T-cell (primary cell): ENCODE data around the gene ANKS1A. TPM values are rescaled to one million over a fixed set of nuclear protein-coding genes. Genes with fewer than 3 reads are reported as not detected.

Experiments
- ATAC-seq, 4 experiments: fragments of 200-7000 bp in 3 of 4; fragments of 150-1000 bp in 1 of 4; cut with Tn5 transposase; replicated peaks in 1 of 4; 1 replicate in 3 of 4; 2 replicates in 1 of 4; pipeline ENCODE4 v1.10.0; 2021; ENCODE audit warnings: moderate library complexity in 3 of 4, mild to moderate bottlenecking in 2 of 4, moderate number of reproducible peaks in 1 of 4
- CTCF ChIA-PET, 2 donors: fragments of 300-600 bp; sonication (Branson Sonifier 250); formaldehyde crosslinking; loops; one replicate each; lab custom pipeline; 2022; ENCODE audit warnings: antibody characterized with exemption in 2 of 2; lab: Charles Lee
- POLR2A ChIA-PET, 2 donors: fragments of 300-600 bp; sonication (Branson Sonifier 250); formaldehyde crosslinking; loops; one replicate each; lab custom pipeline; 2022; ENCODE audit warnings: antibody characterized with exemption in 2 of 2; lab: Charles Lee
- DNase-seq, 35 experiments: peaks; one replicate each; pipeline versions ENCODE4 v3.0.0 to v3.0.0-alpha.2; 2013 to 2023
- H3K27ac ChIP-seq: one replicate; pipeline ENCODE4 v1.5.1; 2013; ENCODE audit warnings: low read length
- H3K27me3 ChIP-seq, 2 experiments: replicated peaks in 1 of 2; 1 replicate in 1 of 2; 2 replicates in 1 of 2; pipeline versions ENCODE4 v1.6.1 to v1.7.0; 2013; ENCODE audit warnings: low read length in 1 of 2, mixed read lengths in 1 of 2; ENCODE audit not compliant: control insufficient read depth in 2 of 2, insufficient read depth in 2 of 2; ENCODE audit errors: extremely low read depth in 1 of 2
- H3K36me3 ChIP-seq, 2 donors: 1 replicate in 1 of 2; 2 replicates in 1 of 2; pipeline versions ENCODE4 v1.6.1 to v1.7.0; 2013; ENCODE audit warnings: low read length in 1 of 2; ENCODE audit not compliant: control insufficient read depth in 2 of 2, insufficient read depth in 1 of 2; ENCODE audit errors: extremely low read depth in 1 of 2
- H3K4me1 ChIP-seq, 2 experiments: 1 replicate in 1 of 2; 2 replicates in 1 of 2; pipeline versions ENCODE4 v1.6.1 to v1.7.0; 2013; ENCODE audit warnings: low read length in 2 of 2, mixed read lengths in 1 of 2; ENCODE audit not compliant: insufficient read depth in 2 of 2, control insufficient read depth in 1 of 2; ENCODE audit errors: extremely low read depth in 1 of 2
- H3K4me3 ChIP-seq, 2 donors: 1 replicate in 1 of 2; 2 replicates in 1 of 2; pipeline versions ENCODE4 v1.5.1 to v1.7.0; 2013; ENCODE audit warnings: mild to moderate bottlenecking in 2 of 2, low read length in 1 of 2, moderate library complexity in 1 of 2; ENCODE audit not compliant: control insufficient read depth in 1 of 2; ENCODE audit errors: extremely low read depth in 1 of 2
- H3K9me3 ChIP-seq: 2 replicates; pipeline ENCODE4 v1.7.0; 2013
- H3K27ac Mint-ChIP-seq, 2 donors: one replicate each; pipeline ENCODE4 v1.8.0; 2020 to 2021; ENCODE audit warnings: mild to moderate bottlenecking in 2 of 2, mixed read lengths in 2 of 2
- H3K27me3 Mint-ChIP-seq, 2 donors: one replicate each; pipeline ENCODE4 v1.8.0; 2021 to 2022; ENCODE audit warnings: mixed read lengths in 2 of 2
- H3K36me3 Mint-ChIP-seq: one replicate; pipeline ENCODE4 v1.8.0; 2021; ENCODE audit warnings: mixed read lengths
- H3K4me1 Mint-ChIP-seq, 3 donors: one replicate each; pipeline ENCODE4 v1.8.0; 2020 to 2022; ENCODE audit warnings: mixed read lengths in 3 of 3, mild to moderate bottlenecking in 1 of 3
- H3K4me3 Mint-ChIP-seq, 3 donors: one replicate each; pipeline ENCODE4 v1.8.0; 2020 to 2022; ENCODE audit warnings: mild to moderate bottlenecking in 3 of 3, mixed read lengths in 3 of 3, moderate library complexity in 3 of 3
- H3K9me3 Mint-ChIP-seq, 3 donors: one replicate each; pipeline ENCODE4 v1.8.0; 2020 to 2022; ENCODE audit warnings: mixed read lengths in 3 of 3
- WGBS: methylation state at CpG from one replicate; pipeline ENCODE4 v1.1.5; 2013; ENCODE audit warnings: missing lambda C conversion rate; ENCODE audit not compliant: insufficient coverage; 5-methylcytosine and 5-hydroxymethylcytosine counted together
- total RNA-seq, 35 experiments: library from RNA in 6 of 35; stranded (reverse) in 6 of 35; fragments of 120-200 nt in 1 of 35; gene quantifications; one replicate each; pipeline versions ENCODE4 v1.2.1 to v1.2.4 and lab custom pipeline; 2013 to 2026

The ANKS1A gene
- total RNA-seq, 5 donors from 2014 or later (not counting 1 experiment from before 2014, with no cell fraction given): 11.1 to 14.4 (median 11.7) TPM

DNA sequence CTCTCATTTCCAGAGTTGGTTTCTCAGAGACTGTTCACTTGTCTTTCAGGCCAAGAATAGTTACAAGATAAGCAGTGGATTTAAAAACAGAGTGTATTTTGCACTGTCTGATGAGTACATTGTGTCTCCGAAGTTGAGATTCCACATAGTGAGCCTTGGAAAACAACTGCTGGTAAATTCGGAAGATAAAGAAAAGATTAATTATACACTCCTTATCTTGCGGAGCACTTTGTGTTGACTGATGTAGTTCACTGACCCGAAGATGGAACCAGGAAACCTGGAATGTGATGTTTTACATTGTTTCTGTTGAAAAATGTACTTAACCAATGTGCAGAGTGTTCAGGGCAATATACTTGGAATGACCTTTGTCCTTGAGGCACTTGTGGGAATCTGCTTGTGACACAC lies 51.0 kb downstream of the ANKS1A start:
- POLR2A ChIA-PET: no interaction called here
- no peak overlapping the region for H3K4me3 Mint-ChIP-seq
- no peak overlapping the region for H3K4me3 ChIP-seq
- DNase-seq: no peak
- H3K36me3 ChIP-seq: no peaks in the 10 kb centered on the region
- no peak overlapping the region for H3K27ac Mint-ChIP-seq
- no peaks in the 10 kb centered on the region for H3K27me3 ChIP-seq
- H3K9me3 Mint-ChIP-seq: no peaks in the 10 kb centered on the region
- peaks cover 1 to 16% (median 4%) of the 10 kb centered on the region in 3 donors for H3K4me1 Mint-ChIP-seq
- H3K27ac ChIP-seq: no peak overlapping the region
- no peak for ATAC-seq
- CTCF ChIA-PET: no interaction called here
- no peaks in the 10 kb centered on the region for H3K4me1 ChIP-seq
- H3K27me3 Mint-ChIP-seq: no peaks in the 10 kb centered on the region
- no peaks in the 10 kb centered on the region for H3K9me3 ChIP-seq
- H3K36me3 Mint-ChIP-seq: peaks cover 21% of the 10 kb centered on the region
- 86% methylated on average over 1 of the region's 4 CpGs for WGBS

DNA sequence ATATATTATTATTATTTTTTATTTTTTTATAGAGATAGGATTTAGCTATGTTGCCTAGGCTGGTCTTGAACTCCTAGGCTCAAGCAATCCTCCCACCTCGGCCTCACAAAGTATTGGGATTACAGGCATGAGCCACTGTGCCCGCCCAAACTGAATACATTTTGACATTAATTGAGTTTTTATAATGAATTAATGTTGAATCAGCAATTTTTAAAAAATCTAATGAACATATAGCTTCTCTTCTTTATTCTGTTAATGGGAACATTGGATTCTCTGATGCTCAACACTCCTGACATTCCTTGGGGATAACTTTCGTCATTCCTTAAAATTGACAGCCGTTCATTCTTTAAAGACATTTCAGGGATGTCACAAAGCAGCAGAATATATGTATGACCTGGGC lies 52.4 kb downstream of the ANKS1A start:
- Histone ChIP-seq H3K4me1 (no peaks in the 10 kb centered on the region), H3K4me3 (no peak overlapping the region), H3K27ac (no peak overlapping the region), H3K9me3 (no peaks in the 10 kb centered on the region), H3K36me3 (no peaks in the 10 kb centered on the region), H3K27me3 (no peaks in the 10 kb centered on the region)
- H3K4me1 Mint-ChIP-seq: peaks cover 0 to 16% (median 4%) of the 10 kb centered on the region in 3 donors
- DNase-seq (no peak), ATAC-seq (no peak)
- H3K36me3 Mint-ChIP-seq: peaks cover 21% of the 10 kb centered on the region
- CTCF ChIA-PET: no interaction called here
- H3K4me3 Mint-ChIP-seq: no peak overlapping the region
- 92% methylated on average over 2 of the region's 4 CpGs for WGBS
- POLR2A ChIA-PET: interaction anchor here (0.7 kb wide), 2 partner anchors 12 to 778 kb away, joined by 3 read pairs; no protein-coding TSS in a partner anchor
- no peaks in the 10 kb centered on the region for H3K27me3 Mint-ChIP-seq
- H3K27ac Mint-ChIP-seq: no peak overlapping the region
- H3K9me3 Mint-ChIP-seq: no peaks in the 10 kb centered on the region

DNA sequence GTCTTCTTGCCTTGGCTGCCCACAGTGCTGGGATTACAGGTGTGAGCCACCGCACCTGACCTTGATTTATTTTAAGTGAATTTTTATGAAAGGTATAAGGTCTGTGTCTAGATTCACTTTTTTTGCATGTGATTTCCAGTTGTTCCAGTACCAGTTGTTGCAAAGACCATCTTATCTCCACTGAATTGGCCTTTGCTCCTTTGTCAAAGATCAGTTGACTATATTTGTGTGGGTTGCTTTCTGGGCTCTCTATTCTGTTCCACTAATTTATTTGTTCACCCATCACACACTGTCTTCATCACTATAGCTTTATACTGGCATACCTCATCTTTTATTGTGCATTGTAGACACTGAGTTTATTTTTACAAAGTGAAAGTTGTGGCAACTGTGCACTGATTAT lies 56.3 kb downstream of the ANKS1A start:
- Histone ChIP-seq H3K4me1 (no peaks in the 10 kb centered on the region), H3K27me3 (no peaks in the 10 kb centered on the region), H3K27ac (no peak overlapping the region), H3K4me3 (no peak overlapping the region), H3K36me3 (no peaks in the 10 kb centered on the region), H3K9me3 (no peaks in the 10 kb centered on the region)
- ATAC-seq (no peak), DNase-seq (no peak)
- Mint-ChIP-seq H3K4me3 (no peak overlapping the region), H3K27me3 (no peaks in the 10 kb centered on the region), H3K9me3 (no peaks in the 10 kb centered on the region), H3K4me1 (peaks cover 6 to 31% (median 14%) of the 10 kb centered on the region in 3 donors), H3K36me3 (peaks cover 22% of the 10 kb centered on the region), H3K27ac (no peak overlapping the region)
- CTCF ChIA-PET: no interaction called here
- WGBS: 100% methylated on average over 1 of the region's 1 CpG
- POLR2A ChIA-PET: no interaction called here

- H3K27me3 ChIP-seq: no peaks in the 10 kb centered on the region
- H3K4me3 ChIP-seq: no peak overlapping the region
- H3K27ac ChIP-seq: no peak overlapping the region
- no CpG with 5 or more reads among the region's 1 CpG for WGBS
- Mint-ChIP-seq H3K9me3 (no peaks in the 10 kb centered on the region), H3K4me3 (no peak overlapping the region), H3K27ac (no peak overlapping the region), H3K27me3 (no peaks in the 10 kb centered on the region), H3K36me3 (peaks cover 16% of the 10 kb centered on the region), H3K4me1 (peaks cover 6 to 22% (median 14%) of the 10 kb centered on the region in 3 donors)
- no peaks in the 10 kb centered on the region for H3K4me1 ChIP-seq
- ChIA-PET CTCF (interaction anchor here in 1 of 2 donors (0.5 kb wide), 1 partner anchor 486 kb away, joined by 3 read pairs; no protein-coding TSS in a partner anchor), POLR2A (interaction anchor here in 1 of 2 donors (0.5 kb wide), 1 partner anchor 29 kb away, joined by 11 read pairs; no protein-coding TSS in a partner anchor)
- no peaks in the 10 kb centered on the region for H3K36me3 ChIP-seq
- no peaks in the 10 kb centered on the region for H3K9me3 ChIP-seq
- ATAC-seq (no peak), DNase-seq (no peak)
These were observed 58.5 kb downstream of the ANKS1A start for GRCh38 chr6:34947561-34947960.

GRCh38 chr6:34949636-34950035 lies 60.6 kb downstream of the ANKS1A start:
- H3K27ac Mint-ChIP-seq: no peak overlapping the region
- POLR2A ChIA-PET: interaction anchor here in 1 of 2 donors (0.7 kb wide), 1 partner anchor 22 kb away, joined by 9 read pairs; no protein-coding TSS in a partner anchor
- CTCF ChIA-PET: interaction anchor here in 1 of 2 donors (0.5 to 1.0 kb wide), 2 partner anchors 127 to 487 kb away, joined by 4 to 7 read pairs; no protein-coding TSS in a partner anchor
- H3K36me3 Mint-ChIP-seq: peaks cover 9% of the 10 kb centered on the region
- no peaks in the 10 kb centered on the region for H3K27me3 Mint-ChIP-seq
- Histone ChIP-seq H3K9me3 (no peaks in the 10 kb centered on the region), H3K36me3 (no peaks in the 10 kb centered on the region), H3K27me3 (no peaks in the 10 kb centered on the region), H3K27ac (no peak overlapping the region), H3K4me3 (no peak overlapping the region), H3K4me1 (no peaks in the 10 kb centered on the region)
- no peak overlapping the region for H3K4me3 Mint-ChIP-seq
- no CpG with 5 or more reads among the region's 3 CpGs for WGBS
- H3K4me1 Mint-ChIP-seq: peaks cover 6 to 17% (median 13%) of the 10 kb centered on the region in 3 donors
- no peak for DNase-seq
- no peak for ATAC-seq
- no peaks in the 10 kb centered on the region for H3K9me3 Mint-ChIP-seq

GRCh38 chr6:34950849-34951248 lies 61.8 kb downstream of the ANKS1A start:
- Mint-ChIP-seq H3K4me1 (peaks cover 11 to 29% (median 16%) of the 10 kb centered on the region in 3 donors), H3K27ac (no peak overlapping the region), H3K27me3 (no peaks in the 10 kb centered on the region), H3K4me3 (no peak overlapping the region), H3K9me3 (no peaks in the 10 kb centered on the region), H3K36me3 (peaks cover 9% of the 10 kb centered on the region)
- Histone ChIP-seq H3K36me3 (no peaks in the 10 kb centered on the region), H3K9me3 (no peaks in the 10 kb centered on the region), H3K27me3 (no peaks in the 10 kb centered on the region), H3K27ac (no peak overlapping the region), H3K4me3 (no peak overlapping the region), H3K4me1 (no peaks in the 10 kb centered on the region)
- CTCF ChIA-PET: no interaction called here
- DNase-seq (no peak), ATAC-seq (no peak)
- no CpG with 5 or more reads among the region's 5 CpGs for WGBS
- POLR2A ChIA-PET: no interaction called here
